ENCODE measurements around the gene FAF2.
"Not testable (repeated sequence)": the region's sequence is repeated elsewhere in the genome, so short reads cannot be mapped to it uniquely, and the experiment has no call there.

The FAF2 gene

GRCh38 chr5:176447978-176448608, at the start of gene FAF2:
TSS of gene FAF2 (plus strand) at chr5:176448385. CDS start at chr5:176448408, 23 bp downstream.
- peak; percentile 96 for DNase-seq

GRCh38 chr5:176400382-176401156, 47.6 kb upstream of the FAF2 start:
- DNase-seq, result no peak

- DNase-seq, result no peak
Observed at GRCh38 chr5:176401281-176402205, 46.6 kb upstream of the FAF2 start.

- no peak for DNase-seq
Observed at GRCh38 chr5:176405656-176406435, 42.3 kb upstream of the FAF2 start.

- no peak for DNase-seq
Observed at GRCh38 chr5:176406436-176407052, 41.6 kb upstream of the FAF2 start.

- no peak for DNase-seq
Observed at GRCh38 chr5:176407456-176408251, 40.5 kb upstream of the FAF2 start.

- not testable (repeated sequence) for DNase-seq
Observed at GRCh38 chr5:176408252-176408573, 40.0 kb upstream of the FAF2 start.

GRCh38 chr5:176408590-176408989, 39.6 kb upstream of the FAF2 start:
- no peak for DNase-seq

GRCh38 chr5:176409765-176410164, 38.4 kb upstream of the FAF2 start:
- DNase-seq, result no peak

GRCh38 chr5:176410486-176411180, 37.6 kb upstream of the FAF2 start:
- DNase-seq, result no peak

- no peak for DNase-seq
Observed at GRCh38 chr5:176412517-176413254, 35.5 kb upstream of the FAF2 start.

- no peak for DNase-seq
Observed at GRCh38 chr5:176413255-176413565, 35.0 kb upstream of the FAF2 start.

- no peak for DNase-seq
Observed at GRCh38 chr5:176413709-176414191, 34.4 kb upstream of the FAF2 start.

- no peak for DNase-seq
Observed at GRCh38 chr5:176414704-176415103, 33.5 kb upstream of the FAF2 start.

- no peak for DNase-seq
Observed at GRCh38 chr5:176415240-176415951, 32.8 kb upstream of the FAF2 start.

- DNase-seq, result peak; percentile 96
Observed at GRCh38 chr5:176415952-176416924, 31.9 kb upstream of the FAF2 start, which contains the start of gene CLTB. TSS of gene CLTB (minus strand) at chr5:176416539. CDS start at chr5:176416363, 176 bp downstream.

GRCh38 chr5:176416965-176417364, 31.2 kb upstream of the FAF2 start:
- no peak for DNase-seq

- no peak for DNase-seq
Observed at GRCh38 chr5:176418251-176418650, 29.9 kb upstream of the FAF2 start.
